Stimulated activated CD8-positive, alpha-beta memory T cell treated with anti-CD3 and anti-CD28 coated beads, Interleukin-2, amount 100 ng/mL, for 1 hour (primary cell): ENCODE measurements around the gene CFAP74.
"Not testable (repeated sequence)": the region's sequence is repeated elsewhere in the genome, so short reads cannot be mapped to it uniquely, and the experiment has no call there.

Source experiments
- DNase-seq, 2 donors: peaks; one replicate each; pipeline ENCODE4 v3.0.0-alpha.2; 2020; ENCODE audit warnings: low read depth in 2 of 2

CFAP74 gene

GRCh38 chr1:1899266-1899966, 104.2 kb downstream of the CFAP74 start:
- DNase-seq = no peak

GRCh38 chr1:1898246-1898933, 105.2 kb downstream of the CFAP74 start:
- DNase-seq = no peak

GRCh38 chr1:1895456-1896336, 107.9 kb downstream of the CFAP74 start:
- DNase-seq = no peak

GRCh38 chr1:1895060-1895418, 108.5 kb downstream of the CFAP74 start:
- DNase-seq = no peak

- DNase-seq = no peak
These were observed 109.1 kb downstream of the CFAP74 start for GRCh38 chr1:1894354-1895059.

- no peak for DNase-seq
These were observed 109.6 kb downstream of the CFAP74 start for GRCh38 chr1:1893997-1894353.

- no peak for DNase-seq
These were observed 110.1 kb downstream of the CFAP74 start for GRCh38 chr1:1893291-1893985.

- DNase-seq = no peak
These were observed 110.8 kb downstream of the CFAP74 start for GRCh38 chr1:1892763-1893120.

GRCh38 chr1:1892079-1892762, 111.4 kb downstream of the CFAP74 start:
- no peak for DNase-seq

GRCh38 chr1:1891349-1892078, 112.1 kb downstream of the CFAP74 start:
- DNase-seq = peak; percentile 50 to 69

GRCh38 chr1:1890506-1891348, 112.9 kb downstream of the CFAP74 start, which contains the start of gene GNB1:
Gene GNB1, minus strand, starts transcription at chr1:1891087. Its CDS starts 65,634 bp downstream, at chr1:1825453.
- DNase-seq = peak; percentile 76 to 81

GRCh38 chr1:1889847-1890505, 113.6 kb downstream of the CFAP74 start:
- peak in 1 of 2 donors; percentile 18 for DNase-seq

- no peak for DNase-seq
These were observed 114.4 kb downstream of the CFAP74 start for GRCh38 chr1:1889090-1889750.

GRCh38 chr1:1883890-1884289, 119.7 kb downstream of the CFAP74 start:
- DNase-seq = not testable (repeated sequence)

- DNase-seq = no peak
These were observed 120.3 kb downstream of the CFAP74 start for GRCh38 chr1:1883092-1883873.

GRCh38 chr1:1881727-1882126, 121.9 kb downstream of the CFAP74 start:
- DNase-seq = no peak
